HFF-Myc (cell line): ENCODE results near the gene RPL41.
"Not testable (repeated sequence)": the region's sequence is repeated elsewhere in the genome, so short reads cannot be mapped to it uniquely, and the experiment has no call there.

Experiments used
- DNase-seq: peaks from one replicate; pipeline ENCODE4 v3.0.0-alpha.2; 2011; ENCODE audit warnings: low read depth; ENCODE audit errors: extremely low read depth
- H3K4me3 ChIP-seq: replicated peaks from 2 replicates; pipeline ENCODE4 v1.5.1; 2011; ENCODE audit warnings: low read depth, mild to moderate bottlenecking, control low read depth, low read length
- TF ChIP-seq, protein P1 (sequence below): IDR thresholded peaks from 2 replicates; pipeline ENCODE4 v1.5.1; 2012; ENCODE audit warnings: mild to moderate bottlenecking, low read depth, low read length, control low read depth; ENCODE audit errors: missing control alignments

RPL41 gene

GRCh38 chr12:56116267-56117081 lies at the start of gene RPL41:
Gene RPL41, plus strand, starts transcription at chr12:56116633.
- H3K4me3 ChIP-seq, result peak within 1 kb of the TSS; percentile 83
- DNase-seq, result peak; percentile 86
- TF ChIP-seq, protein P1, sequence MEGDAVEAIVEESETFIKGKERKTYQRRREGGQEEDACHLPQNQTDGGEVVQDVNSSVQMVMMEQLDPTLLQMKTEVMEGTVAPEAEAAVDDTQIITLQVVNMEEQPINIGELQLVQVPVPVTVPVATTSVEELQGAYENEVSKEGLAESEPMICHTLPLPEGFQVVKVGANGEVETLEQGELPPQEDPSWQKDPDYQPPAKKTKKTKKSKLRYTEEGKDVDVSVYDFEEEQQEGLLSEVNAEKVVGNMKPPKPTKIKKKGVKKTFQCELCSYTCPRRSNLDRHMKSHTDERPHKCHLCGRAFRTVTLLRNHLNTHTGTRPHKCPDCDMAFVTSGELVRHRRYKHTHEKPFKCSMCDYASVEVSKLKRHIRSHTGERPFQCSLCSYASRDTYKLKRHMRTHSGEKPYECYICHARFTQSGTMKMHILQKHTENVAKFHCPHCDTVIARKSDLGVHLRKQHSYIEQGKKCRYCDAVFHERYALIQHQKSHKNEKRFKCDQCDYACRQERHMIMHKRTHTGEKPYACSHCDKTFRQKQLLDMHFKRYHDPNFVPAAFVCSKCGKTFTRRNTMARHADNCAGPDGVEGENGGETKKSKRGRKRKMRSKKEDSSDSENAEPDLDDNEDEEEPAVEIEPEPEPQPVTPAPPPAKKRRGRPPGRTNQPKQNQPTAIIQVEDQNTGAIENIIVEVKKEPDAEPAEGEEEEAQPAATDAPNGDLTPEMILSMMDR, result no peak

GRCh38 chr12:56071648-56072047 lies 44.8 kb upstream of the RPL41 start:
- no peak for DNase-seq
- TF ChIP-seq, protein P1, result no peak

GRCh38 chr12:56074396-56074795 lies 42.0 kb upstream of the RPL41 start:
- H3K4me3 ChIP-seq, result no peak overlapping the region
- DNase-seq, result no peak
- TF ChIP-seq, protein P1, result no peak

More at GRCh38 chr12:56071648-56072047, 44.8 kb upstream of the RPL41 start:
- no peak overlapping the region for H3K4me3 ChIP-seq

- not testable (repeated sequence) for DNase-seq, H3K4me3 ChIP-seq
These were observed 38.5 kb upstream of the RPL41 start for GRCh38 chr12:56077966-56078365.

DNA sequence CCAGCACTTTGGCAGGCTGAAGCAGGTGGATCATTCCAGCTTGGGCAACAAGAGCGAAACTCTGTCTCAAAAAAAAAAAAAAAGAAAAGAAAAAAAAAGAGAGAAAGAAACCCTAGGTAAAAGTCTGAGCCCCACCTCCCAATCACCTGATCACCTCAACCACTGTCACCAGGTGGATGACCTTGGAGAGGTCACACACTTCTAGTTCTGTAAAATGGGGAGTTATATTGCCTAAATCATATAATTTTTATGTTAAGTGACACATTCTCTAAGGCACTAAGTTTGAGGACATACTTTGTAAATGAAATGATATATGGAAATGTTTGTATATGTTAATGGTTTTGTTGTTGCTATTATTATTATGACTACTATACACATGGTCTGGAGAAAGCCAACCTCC lies 38.0 kb upstream of the RPL41 start:
- TF ChIP-seq, protein P1, result no peak
- no peak overlapping the region for H3K4me3 ChIP-seq
- no peak for DNase-seq

DNA sequence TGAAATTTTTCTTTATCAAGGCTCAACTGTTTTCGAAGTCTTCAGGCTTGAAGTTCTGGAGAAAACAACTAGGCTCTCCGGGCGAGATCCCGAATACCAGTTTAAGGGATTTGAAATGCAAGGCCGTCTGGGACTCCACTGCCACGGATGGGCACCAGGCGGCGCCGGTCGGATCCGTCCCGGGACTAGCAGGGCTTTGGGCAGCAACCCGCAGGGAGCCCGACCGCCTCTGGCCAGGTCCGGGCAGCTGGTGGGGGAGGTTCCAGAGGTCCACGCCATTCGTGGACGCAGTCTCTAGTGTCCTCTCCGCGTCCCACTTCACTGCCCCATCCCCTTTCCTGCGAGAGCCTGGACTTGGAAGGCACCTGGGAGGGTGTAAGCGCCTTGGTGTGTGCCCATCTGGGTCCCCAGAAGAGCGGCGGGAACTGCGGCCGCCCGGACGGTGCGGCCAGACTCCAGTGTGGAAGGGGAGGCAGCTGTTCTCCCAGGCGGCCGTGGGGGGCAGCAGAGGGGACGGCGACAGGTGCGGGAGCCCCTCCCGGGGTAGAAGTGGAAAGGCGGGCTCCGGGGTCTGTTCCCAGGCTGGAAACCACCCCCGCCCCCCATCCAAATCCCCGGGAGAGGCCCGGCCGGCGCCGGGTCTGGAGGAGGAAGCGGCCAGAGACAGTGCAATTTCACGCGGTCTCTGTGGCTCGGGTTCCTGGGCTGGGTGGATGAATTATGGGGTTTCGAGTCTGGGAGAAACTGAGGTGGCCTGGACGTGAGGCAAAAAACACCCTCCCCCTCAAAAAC lies 37.3 kb upstream of the RPL41 start:
- H3K4me3 ChIP-seq, result peak overlapping the region; percentile 47
- TF ChIP-seq, protein P1, result peak; percentile 82
- peak; percentile 41 for DNase-seq
